Uterus (tissue), 2 donors: ENCODE data around the gene TMEM191C.
"Not testable (repeated sequence)": the region's sequence is repeated elsewhere in the genome, so short reads cannot be mapped to it uniquely, and the experiment has no call there.

Source experiments
- POLR2A ChIP-seq, 2 donors: fragments of 450-650 bp; IDR thresholded peaks; one replicate each; pipeline ENCODE4 v1.6.1; 2016; ENCODE audit warnings: antibody characterized with exemption in 2 of 2, mild to moderate bottlenecking in 1 of 2, moderate library complexity in 1 of 2
- TF ChIP-seq, protein P1 (sequence below), 4 experiments: fragments of 200-600 bp in 2 of 4; fragments of 450-650 bp in 2 of 4; sonication (generic) in 2 of 4; IDR thresholded peaks; one replicate each; pipeline ENCODE4 v1.5.1; 2016 to 2019; ENCODE audit warnings: antibody characterized with exemption in 4 of 4, mild to moderate bottlenecking in 2 of 4, moderate library complexity in 1 of 4

DNA sequence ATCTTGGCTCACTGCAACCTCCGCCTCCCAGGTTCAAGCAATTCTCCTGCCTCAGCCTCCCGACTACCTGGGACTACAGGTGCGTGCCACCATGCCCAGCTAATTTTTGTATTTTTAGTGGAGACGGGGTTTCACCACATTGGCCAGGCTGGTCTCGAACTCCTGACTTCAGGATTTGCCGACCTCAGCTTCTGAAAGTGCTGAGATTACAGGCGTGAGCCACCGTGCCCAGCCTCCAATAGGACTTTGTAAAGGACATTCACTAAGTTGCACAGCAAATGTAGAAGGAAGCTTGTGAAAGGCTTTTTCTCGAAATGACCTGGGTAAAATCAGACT is 12.2 kb upstream of the TMEM191C start:
- TF ChIP-seq, protein P1, sequence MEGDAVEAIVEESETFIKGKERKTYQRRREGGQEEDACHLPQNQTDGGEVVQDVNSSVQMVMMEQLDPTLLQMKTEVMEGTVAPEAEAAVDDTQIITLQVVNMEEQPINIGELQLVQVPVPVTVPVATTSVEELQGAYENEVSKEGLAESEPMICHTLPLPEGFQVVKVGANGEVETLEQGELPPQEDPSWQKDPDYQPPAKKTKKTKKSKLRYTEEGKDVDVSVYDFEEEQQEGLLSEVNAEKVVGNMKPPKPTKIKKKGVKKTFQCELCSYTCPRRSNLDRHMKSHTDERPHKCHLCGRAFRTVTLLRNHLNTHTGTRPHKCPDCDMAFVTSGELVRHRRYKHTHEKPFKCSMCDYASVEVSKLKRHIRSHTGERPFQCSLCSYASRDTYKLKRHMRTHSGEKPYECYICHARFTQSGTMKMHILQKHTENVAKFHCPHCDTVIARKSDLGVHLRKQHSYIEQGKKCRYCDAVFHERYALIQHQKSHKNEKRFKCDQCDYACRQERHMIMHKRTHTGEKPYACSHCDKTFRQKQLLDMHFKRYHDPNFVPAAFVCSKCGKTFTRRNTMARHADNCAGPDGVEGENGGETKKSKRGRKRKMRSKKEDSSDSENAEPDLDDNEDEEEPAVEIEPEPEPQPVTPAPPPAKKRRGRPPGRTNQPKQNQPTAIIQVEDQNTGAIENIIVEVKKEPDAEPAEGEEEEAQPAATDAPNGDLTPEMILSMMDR (IDR thresholded peaks at IDR 0.05): not testable (repeated sequence)
- not testable (repeated sequence) for TF ChIP-seq POLR2A (IDR thresholded peaks at IDR 0.05)
